Testis (tissue), 3 donors: ENCODE data around the gene CLEC7A. TPM values are rescaled to one million over a fixed set of nuclear protein-coding genes. Genes with fewer than 3 reads are reported as not detected.

Source experiments
- DNase-seq: peaks from one replicate; pipeline ENCODE4 v3.0.0-alpha.2; 2019
- H3K27ac ChIP-seq, 2 donors: fragments of 200-600 bp; sonication (generic); one replicate each; pipeline ENCODE4 v1.5.1; 2019
- H3K27me3 ChIP-seq: fragments of 200-600 bp; sonication (generic); one replicate; pipeline ENCODE4 v1.5.1; 2019
- H3K36me3 ChIP-seq: fragments of 200-600 bp; sonication (generic); one replicate; pipeline ENCODE4 v1.5.1; 2017; ENCODE audit warnings: low read depth; ENCODE audit errors: missing control alignments
- H3K4me1 ChIP-seq: fragments of 200-600 bp; sonication (generic); one replicate; pipeline ENCODE4 v1.5.1; 2019
- H3K4me3 ChIP-seq, 2 donors: fragments of 200-600 bp; sonication (generic); one replicate each; pipeline ENCODE4 v1.5.1; 2017 to 2019
- H3K9me3 ChIP-seq: fragments of 200-600 bp; sonication (generic); one replicate; pipeline ENCODE4 v1.5.1; 2017
- CTCF ChIP-seq, 3 experiments: fragments of 450-650 bp in 2 of 3; fragments of 200-600 bp in 1 of 3; sonication (generic) in 1 of 3; IDR thresholded peaks; one replicate each; pipeline ENCODE4 v1.5.1; 2016 to 2019; ENCODE audit warnings: antibody characterized with exemption in 3 of 3, mild to moderate bottlenecking in 2 of 3, moderate library complexity in 1 of 3
- POLR2A ChIP-seq: fragments of 450-650 bp; IDR thresholded peaks from one replicate; pipeline ENCODE4 v1.6.1; 2017; ENCODE audit warnings: antibody characterized with exemption, mild to moderate bottlenecking, moderate library complexity
- WGBS, 2 donors: methylation state at CpG; one replicate each; pipeline ENCODE4 v1.1.5; 2018; 5-methylcytosine and 5-hydroxymethylcytosine counted together
- intact Hi-C: fragments of 100-400 bp; cut with DNase I; formaldehyde crosslinking; loops from one replicate; pipeline ENCODE4 v1.15.1; 2023; ENCODE audit warnings: low total_unique reads
- polyA plus RNA-seq: library from polyadenylated mRNA; stranded (reverse); fragments of 350-450 nt; fragmentation: Illumina TruSeq; extraction: RNeasy Lipid Tissue Mini Kit (QIAGEN cat#74804); gene quantifications from one replicate; pipeline ENCODE4 v1.2.3, GENCODE V29; 2014; ENCODE audit warnings: low read depth, low replicate concordance; ENCODE audit not compliant: insufficient read depth
- total RNA-seq, 2 donors: library from RNA; depleted of rRNA; stranded (reverse); fragments of >200 nt; gene quantifications; one replicate each; pipeline ENCODE4 v1.2.3, GENCODE V29; 2016

Gene CLEC7A
- total and polyA plus RNA-seq, 3 donors from 2014 or later: 1.9 to 4.8 (median 4.4) TPM

GRCh38 chr12:10174986-10175614 is 45.1 kb upstream of the CLEC7A start:
- H3K4me1 ChIP-seq: no peaks in the 10 kb centered on the region
- DNase-seq: no peak
- no peak overlapping the region for H3K4me3 ChIP-seq
- intact Hi-C loops: no loop called here
- H3K27ac ChIP-seq: no peak overlapping the region
- TF ChIP-seq CTCF (IDR thresholded peaks at IDR 0.05) (no peak), POLR2A (no peak)
- no peaks in the 10 kb centered on the region for H3K27me3 ChIP-seq
- H3K36me3 ChIP-seq: no peaks in the 10 kb centered on the region
- no peaks in the 10 kb centered on the region for H3K9me3 ChIP-seq
- 84 to 86% methylated on average over 2 of the region's 2 CpGs for WGBS, 2 donors

DNA sequence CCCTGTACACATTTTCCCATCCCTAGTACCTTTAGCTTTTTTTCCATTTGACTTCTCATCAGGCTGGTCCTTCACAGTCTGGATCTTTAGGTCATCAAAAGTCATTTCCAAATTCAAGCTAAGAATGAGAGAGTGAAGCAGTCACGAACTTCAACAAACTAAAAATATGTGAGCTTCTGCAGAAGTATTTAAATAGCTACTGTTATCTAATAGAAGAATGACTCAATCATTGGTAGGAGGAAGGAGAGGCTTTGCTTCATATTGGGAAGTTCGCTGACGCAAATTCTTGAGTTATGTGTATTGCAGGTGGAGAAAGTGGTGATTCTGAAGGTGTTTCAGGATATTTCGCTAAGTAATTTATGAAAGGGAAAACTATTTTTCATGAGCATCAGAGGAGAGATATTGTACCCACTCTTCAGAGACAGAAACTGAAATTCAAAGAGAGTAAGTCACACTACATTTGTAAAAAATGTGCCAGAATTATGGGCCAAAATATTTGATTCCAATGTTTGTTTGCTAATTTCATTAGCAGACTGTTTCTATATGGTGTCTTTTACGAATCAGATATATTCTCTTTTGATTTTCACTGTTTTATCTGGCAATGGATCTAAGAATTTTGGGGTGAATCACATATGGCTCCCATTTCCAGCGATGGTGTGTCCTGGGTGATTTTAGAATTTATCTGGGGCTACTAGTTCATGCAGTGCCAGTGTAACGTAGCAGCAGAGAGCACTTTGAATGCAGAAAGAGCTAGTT is 42.2 kb upstream of the CLEC7A start, which contains the start of gene OLR1:
TSS of gene OLR1 (minus strand) at position 160 of the 756 bp plus-strand sequence. CDS start at position 105, 55 bp downstream.
- H3K9me3 ChIP-seq: no peaks in the 10 kb centered on the region
- intact Hi-C loops: no loop called here

DNA sequence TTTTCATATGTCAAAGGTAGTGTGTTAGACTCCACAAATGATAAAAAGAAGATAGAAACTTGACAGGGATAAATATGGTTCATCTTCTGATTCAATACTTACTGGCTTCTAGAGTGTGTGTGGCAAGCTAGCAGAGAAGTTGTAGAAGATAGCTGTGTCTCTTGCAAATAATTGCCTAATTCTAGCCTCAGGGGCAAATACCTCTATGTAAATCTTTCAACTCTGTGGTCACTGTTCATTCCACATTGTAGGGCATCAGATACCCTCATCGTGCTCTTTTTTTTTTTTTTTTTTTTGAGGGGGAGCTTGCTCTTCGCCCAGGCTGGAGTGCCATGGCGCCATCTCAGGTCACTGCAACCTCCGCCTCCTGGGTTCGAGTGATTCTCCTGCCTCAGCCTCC is 40.2 kb upstream of the CLEC7A start:
- intact Hi-C loops: no loop called here
- H3K4me1 ChIP-seq: no peaks in the 10 kb centered on the region
- 88 to 96% methylated on average over 5 of the region's 5 CpGs for WGBS, 2 donors

More for the DNA sequence above, 42.2 kb upstream of the CLEC7A start, which contains the start of gene OLR1:
- TF ChIP-seq POLR2A: no peak
- TF ChIP-seq CTCF (IDR thresholded peaks at IDR 0.05): no peak
- Histone ChIP-seq H3K36me3 (no peaks in the 10 kb centered on the region), H3K4me1 (no peaks in the 10 kb centered on the region), H3K27ac (no peak within 1 kb of the TSS), H3K4me3 (no peak within 1 kb of the TSS), H3K27me3 (no peaks in the 10 kb centered on the region)
- 81 to 87% methylated on average over 7 of the region's 7 CpGs for WGBS, 2 donors
- DNase-seq: no peak

GRCh38 chr12:10169104-10169503 is 39.1 kb upstream of the CLEC7A start:
- intact Hi-C loops: no loop called here
- Histone ChIP-seq H3K36me3 (no peaks in the 10 kb centered on the region), H3K27ac (no peak overlapping the region), H3K4me3 (no peak overlapping the region), H3K27me3 (no peaks in the 10 kb centered on the region), H3K4me1 (no peaks in the 10 kb centered on the region), H3K9me3 (no peaks in the 10 kb centered on the region)
- DNase-seq: no peak
- TF ChIP-seq POLR2A: no peak
- TF ChIP-seq CTCF (IDR thresholded peaks at IDR 0.05): no peak
- 64 to 72% methylated on average over 3 of the region's 3 CpGs for WGBS, 2 donors

More for the DNA sequence above, 40.2 kb upstream of the CLEC7A start:
- no peak overlapping the region for H3K27ac ChIP-seq
- DNase-seq: no peak
- no peak for TF ChIP-seq CTCF (IDR thresholded peaks at IDR 0.05)
- TF ChIP-seq POLR2A: no peak
- no peak overlapping the region for H3K4me3 ChIP-seq
- H3K27me3 ChIP-seq: no peaks in the 10 kb centered on the region
- H3K36me3 ChIP-seq: no peaks in the 10 kb centered on the region
- H3K9me3 ChIP-seq: no peaks in the 10 kb centered on the region
